ENCODE results near the gene PPP1R13B. TPM values are rescaled to one million over a fixed set of nuclear protein-coding genes. Genes with fewer than 3 reads are reported as not detected.

The PPP1R13B gene
- polyA plus RNA-seq, 1 of the 3 experiments (the other 2 are of a cell fraction), result 5.7 TPM

DNA sequence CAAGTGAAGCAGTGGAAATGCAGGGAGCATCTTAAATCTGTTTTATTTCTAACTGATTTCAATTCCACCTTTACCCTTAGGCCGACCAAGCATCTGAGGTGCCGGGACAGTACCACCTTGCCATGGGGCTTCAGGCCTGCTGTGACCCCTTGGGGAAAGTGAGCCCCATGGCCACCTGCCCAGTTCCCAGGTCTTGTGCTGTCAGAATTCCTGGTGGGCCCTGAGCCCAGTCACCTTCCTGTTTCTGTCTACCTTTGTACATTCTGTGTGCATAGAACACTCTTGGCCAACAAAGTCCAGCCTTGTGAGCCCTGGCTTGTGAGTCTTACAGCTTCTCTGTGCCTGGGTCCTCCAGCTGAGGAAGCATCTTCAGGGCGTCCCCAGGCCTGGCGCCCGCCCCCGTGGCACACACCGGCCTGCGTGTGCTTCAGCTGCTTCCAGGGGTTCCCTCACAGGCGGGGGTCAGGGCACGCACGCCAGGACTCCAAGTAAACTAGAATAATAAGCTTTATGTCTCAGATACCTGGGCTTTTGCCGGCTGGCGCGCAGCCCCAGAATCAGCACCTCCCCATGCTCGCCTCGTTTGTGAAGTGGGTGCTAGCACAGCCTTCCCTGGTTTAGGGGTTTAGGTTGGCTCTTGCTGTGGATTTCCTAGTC, 121.5 kb downstream of the PPP1R13B start:
- H3K27ac ChIP-seq (ENCODE audit: low read depth in 2 of 2, low read length in 1 of 2), result no peak overlapping the region

DNA sequence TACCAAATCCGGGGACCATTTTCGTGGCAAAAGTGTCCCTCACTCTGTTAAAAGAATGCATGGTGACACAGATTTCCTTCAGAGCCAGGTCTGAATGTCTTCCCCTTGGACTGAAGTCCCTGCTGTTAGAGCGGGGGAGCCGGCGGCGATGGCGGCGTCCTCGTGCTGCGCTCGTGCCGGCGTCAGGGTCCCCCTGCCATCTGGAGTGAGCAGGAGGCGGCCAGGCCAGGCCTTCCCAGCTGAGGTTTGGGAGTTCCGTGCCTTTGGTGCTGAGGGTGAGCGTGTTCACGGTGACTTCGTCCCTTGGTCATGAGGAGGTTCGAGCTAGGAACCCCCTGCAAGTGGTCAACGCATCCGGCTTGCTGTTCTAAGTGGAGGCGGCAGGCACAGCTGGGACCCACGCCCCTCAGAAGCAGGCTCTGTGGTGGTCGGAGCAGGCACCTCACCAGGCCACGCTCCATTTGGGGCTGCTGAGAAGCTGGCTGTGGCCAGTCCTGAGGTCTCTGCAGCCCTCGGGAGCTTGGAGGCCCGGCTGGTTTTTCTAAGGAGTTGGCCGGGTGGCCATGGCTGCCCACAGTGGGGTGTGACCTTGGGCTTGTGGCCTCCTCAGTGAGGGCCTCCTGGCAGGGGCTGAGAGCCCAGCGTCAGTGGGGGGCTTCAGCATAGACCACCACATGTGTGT, 122.2 kb downstream of the PPP1R13B start:
- CTCF ChIA-PET, result no interaction called here
- no peaks in the 10 kb centered on the region for H3K9me2 ChIP-seq
- no peak overlapping the region for H3K9ac ChIP-seq
- no peak for DNase-seq
- H3K36me3 ChIP-seq (replicated peaks in 1 of 2; ENCODE audit: control insufficient read depth in 1 of 2, insufficient read depth in 2 of 2, low read length in 1 of 2), result peaks cover 4 to 24% of the 10 kb centered on the region in 2 experiments
- 98% methylated on average over 19 of the region's 29 CpGs for WGBS (ENCODE audit: low lambda C conversion rate)
- H3K9me3 ChIP-seq, result no peaks in the 10 kb centered on the region
- POLR2A ChIA-PET, result no interaction called here
- H3K27ac ChIP-seq (ENCODE audit: low read depth in 2 of 2, low read length in 1 of 2), result no peak overlapping the region
- H3K79me2 ChIP-seq (ENCODE audit: insufficient read depth), result peaks cover 40% of the 10 kb centered on the region; the same call in 1 of the 2 replicates
- H3F3A ChIP-seq (replicated peaks; ENCODE audit: insufficient read depth), result no peaks in the 10 kb centered on the region
- no peaks in the 10 kb centered on the region; a peak in 1 of 4 replicates for H3K4me1 ChIP-seq (ENCODE audit: control insufficient read depth in 1 of 2, insufficient read depth in 2 of 2, low read depth in 1 of 2, low read length in 1 of 2)
- H3K4me2 ChIP-seq, result no peak overlapping the region
- no peak overlapping the region for H2AFZ ChIP-seq (ENCODE audit: low read depth)
- no peak overlapping the region for H3K4me3 ChIP-seq (ENCODE audit: low read depth in 2 of 2, low read length in 1 of 2)
- peaks cover 21% of the 10 kb centered on the region for H4K20me1 ChIP-seq (ENCODE audit: insufficient read depth)
- H3K27me3 ChIP-seq (ENCODE audit: insufficient read depth), result no peaks in the 10 kb centered on the region
- TF ChIP-seq NFIC (IDR thresholded peaks at IDR 0.05; ENCODE audit: borderline replicate concordance) (no peak), SMC3 (IDR thresholded peaks at IDR 0.05; ENCODE audit: low read depth, low read length) (no peak), TEAD4 (IDR thresholded peaks at IDR 0.05; ENCODE audit: borderline replicate concordance, insufficient read depth) (no peak), RAD21 (IDR thresholded peaks at IDR 0.05; ENCODE audit: low read length) (no peak), FOXJ3 (CRISPR knock-in tag; IDR thresholded peaks at IDR 0.05) (no peak), GATA2 (CRISPR knock-in tag; IDR thresholded peaks at IDR 0.05) (no peak), MXI1 (IDR thresholded peaks at IDR 0.05; ENCODE audit: low read depth, low read length) (no peak), YY1 (IDR thresholded peaks at IDR 0.05; ENCODE audit: low read depth) (no peak), EZH2phosphoT487 (IDR thresholded peaks at IDR 0.05; ENCODE audit: borderline replicate concordance, low read depth) (no peak)
- TF ChIP-seq, protein P1, sequence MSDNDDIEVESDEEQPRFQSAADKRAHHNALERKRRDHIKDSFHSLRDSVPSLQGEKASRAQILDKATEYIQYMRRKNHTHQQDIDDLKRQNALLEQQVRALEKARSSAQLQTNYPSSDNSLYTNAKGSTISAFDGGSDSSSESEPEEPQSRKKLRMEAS (IDR thresholded peaks at IDR 0.05; ENCODE audit: low read depth), result no peak
- TF ChIP-seq, protein P2, sequence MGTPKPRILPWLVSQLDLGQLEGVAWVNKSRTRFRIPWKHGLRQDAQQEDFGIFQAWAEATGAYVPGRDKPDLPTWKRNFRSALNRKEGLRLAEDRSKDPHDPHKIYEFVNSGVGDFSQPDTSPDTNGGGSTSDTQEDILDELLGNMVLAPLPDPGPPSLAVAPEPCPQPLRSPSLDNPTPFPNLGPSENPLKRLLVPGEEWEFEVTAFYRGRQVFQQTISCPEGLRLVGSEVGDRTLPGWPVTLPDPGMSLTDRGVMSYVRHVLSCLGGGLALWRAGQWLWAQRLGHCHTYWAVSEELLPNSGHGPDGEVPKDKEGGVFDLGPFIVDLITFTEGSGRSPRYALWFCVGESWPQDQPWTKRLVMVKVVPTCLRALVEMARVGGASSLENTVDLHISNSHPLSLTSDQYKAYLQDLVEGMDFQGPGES (IDR thresholded peaks at IDR 0.05; ENCODE audit: low read depth, low read length), result no peak
- TF ChIP-seq, protein P3, sequence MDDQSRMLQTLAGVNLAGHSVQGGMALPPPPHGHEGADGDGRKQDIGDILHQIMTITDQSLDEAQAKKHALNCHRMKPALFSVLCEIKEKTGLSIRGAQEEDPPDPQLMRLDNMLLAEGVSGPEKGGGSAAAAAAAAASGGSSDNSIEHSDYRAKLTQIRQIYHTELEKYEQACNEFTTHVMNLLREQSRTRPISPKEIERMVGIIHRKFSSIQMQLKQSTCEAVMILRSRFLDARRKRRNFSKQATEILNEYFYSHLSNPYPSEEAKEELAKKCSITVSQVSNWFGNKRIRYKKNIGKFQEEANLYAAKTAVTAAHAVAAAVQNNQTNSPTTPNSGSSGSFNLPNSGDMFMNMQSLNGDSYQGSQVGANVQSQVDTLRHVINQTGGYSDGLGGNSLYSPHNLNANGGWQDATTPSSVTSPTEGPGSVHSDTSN (IDR thresholded peaks at IDR 0.05), result no peak
- TF ChIP-seq, protein P4, sequence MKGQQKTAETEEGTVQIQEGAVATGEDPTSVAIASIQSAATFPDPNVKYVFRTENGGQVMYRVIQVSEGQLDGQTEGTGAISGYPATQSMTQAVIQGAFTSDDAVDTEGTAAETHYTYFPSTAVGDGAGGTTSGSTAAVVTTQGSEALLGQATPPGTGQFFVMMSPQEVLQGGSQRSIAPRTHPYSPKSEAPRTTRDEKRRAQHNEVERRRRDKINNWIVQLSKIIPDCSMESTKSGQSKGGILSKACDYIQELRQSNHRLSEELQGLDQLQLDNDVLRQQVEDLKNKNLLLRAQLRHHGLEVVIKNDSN (IDR thresholded peaks at IDR 0.05; ENCODE audit: borderline replicate concordance, low read depth), result no peak

More for the DNA sequence above, 121.5 kb downstream of the PPP1R13B start:
- peaks cover 14% of the 10 kb centered on the region for H4K20me1 ChIP-seq (ENCODE audit: insufficient read depth)
- H3K79me2 ChIP-seq (ENCODE audit: insufficient read depth), result peaks cover 33% of the 10 kb centered on the region; the same call in 1 of the 2 replicates
- no peak overlapping the region for H2AFZ ChIP-seq (ENCODE audit: low read depth)
- H3K9me2 ChIP-seq, result no peaks in the 10 kb centered on the region
- ChIA-PET POLR2A (no interaction called here), CTCF (no interaction called here)
- TF ChIP-seq RCOR1 (IDR thresholded peaks at IDR 0.05; ENCODE audit: low read length) (no peak), EP300 (IDR thresholded peaks at IDR 0.05; ENCODE audit: borderline replicate concordance in 1 of 2, low read depth in 1 of 2, low read length in 1 of 2) (no peak), RAD21 (IDR thresholded peaks at IDR 0.05; ENCODE audit: low read length) (no peak), TEAD4 (IDR thresholded peaks at IDR 0.05; ENCODE audit: borderline replicate concordance, insufficient read depth) (no peak), FOXJ3 (CRISPR knock-in tag; IDR thresholded peaks at IDR 0.05) (no peak), EZH2phosphoT487 (IDR thresholded peaks at IDR 0.05; ENCODE audit: borderline replicate concordance, low read depth) (no peak), YY1 (IDR thresholded peaks at IDR 0.05; ENCODE audit: low read depth) (no peak), TAF1 (IDR thresholded peaks at IDR 0.05; ENCODE audit: borderline replicate concordance, low read depth, low read length) (no peak), POLR2AphosphoS5 (IDR thresholded peaks at IDR 0.05; ENCODE audit: low read depth, low read length) (no peak)
- TF ChIP-seq, protein P5, sequence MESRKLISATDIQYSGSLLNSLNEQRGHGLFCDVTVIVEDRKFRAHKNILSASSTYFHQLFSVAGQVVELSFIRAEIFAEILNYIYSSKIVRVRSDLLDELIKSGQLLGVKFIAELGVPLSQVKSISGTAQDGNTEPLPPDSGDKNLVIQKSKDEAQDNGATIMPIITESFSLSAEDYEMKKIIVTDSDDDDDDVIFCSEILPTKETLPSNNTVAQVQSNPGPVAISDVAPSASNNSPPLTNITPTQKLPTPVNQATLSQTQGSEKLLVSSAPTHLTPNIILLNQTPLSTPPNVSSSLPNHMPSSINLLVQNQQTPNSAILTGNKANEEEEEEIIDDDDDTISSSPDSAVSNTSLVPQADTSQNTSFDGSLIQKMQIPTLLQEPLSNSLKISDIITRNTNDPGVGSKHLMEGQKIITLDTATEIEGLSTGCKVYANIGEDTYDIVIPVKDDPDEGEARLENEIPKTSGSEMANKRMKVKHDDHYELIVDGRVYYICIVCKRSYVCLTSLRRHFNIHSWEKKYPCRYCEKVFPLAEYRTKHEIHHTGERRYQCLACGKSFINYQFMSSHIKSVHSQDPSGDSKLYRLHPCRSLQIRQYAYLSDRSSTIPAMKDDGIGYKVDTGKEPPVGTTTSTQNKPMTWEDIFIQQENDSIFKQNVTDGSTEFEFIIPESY (IDR thresholded peaks at IDR 0.05; ENCODE audit: borderline replicate concordance, low read depth), result no peak
- TF ChIP-seq, protein P4 (IDR thresholded peaks at IDR 0.05; ENCODE audit: borderline replicate concordance, low read depth), result no peak
- no peaks in the 10 kb centered on the region; a peak in 1 of 4 replicates for H3K4me1 ChIP-seq (ENCODE audit: control insufficient read depth in 1 of 2, insufficient read depth in 2 of 2, low read depth in 1 of 2, low read length in 1 of 2)
- no peaks in the 10 kb centered on the region for H3K27me3 ChIP-seq (ENCODE audit: insufficient read depth)
- H3K9ac ChIP-seq, result no peak overlapping the region
- H3K4me3 ChIP-seq (ENCODE audit: low read depth in 2 of 2, low read length in 1 of 2), result no peak overlapping the region
- WGBS (ENCODE audit: low lambda C conversion rate), result 90% methylated on average over 7 of the region's 16 CpGs
- peaks cover 4 to 28% of the 10 kb centered on the region in 2 experiments for H3K36me3 ChIP-seq (replicated peaks in 1 of 2; ENCODE audit: control insufficient read depth in 1 of 2, insufficient read depth in 2 of 2, low read length in 1 of 2)
- no peaks in the 10 kb centered on the region for H3K9me3 ChIP-seq
- H3K4me2 ChIP-seq, result no peak overlapping the region
- H3F3A ChIP-seq (replicated peaks; ENCODE audit: insufficient read depth), result no peaks in the 10 kb centered on the region
- no peak for DNase-seq
